ENCODE data around the gene KCND1. TPM values are rescaled to one million over a fixed set of nuclear protein-coding genes. Genes with fewer than 3 reads are reported as not detected.

KCND1 gene
- total RNA-seq, 1 donor from 2014 or later = 1.1 TPM

- DNase-seq (ENCODE audit: low read depth) = no peak
- H3K4me3 ChIP-seq (ENCODE audit: low read depth, low read length) = no peak overlapping the region
- TF ChIP-seq CTCF (conservative IDR thresholded peaks at IDR 0.05; ENCODE audit: low read depth, low read length) = no peak
Observed at GRCh38 chrX:48919947-48920717, 51.5 kb downstream of the KCND1 start.

- H3K4me3 ChIP-seq (ENCODE audit: low read depth, low read length) = peak overlapping the region; percentile 78
- TF ChIP-seq CTCF (conservative IDR thresholded peaks at IDR 0.05; ENCODE audit: low read depth, low read length) = no peak
Observed at GRCh38 chrX:48919360-48919841, 52.2 kb downstream of the KCND1 start.

GRCh38 chrX:48918643-48919340 is 52.9 kb downstream of the KCND1 start, which contains the start of gene PIM2:
PIM2 (minus strand) TSS chrX:48919024; CDS start chrX:48918834, 190 bp downstream.
- H3K4me3 ChIP-seq (ENCODE audit: low read depth, low read length) = peak within 1 kb of the TSS; percentile 78
- DNase-seq (ENCODE audit: low read depth) = peak; percentile 47
- no peak for TF ChIP-seq CTCF (conservative IDR thresholded peaks at IDR 0.05; ENCODE audit: low read depth, low read length)

More at GRCh38 chrX:48919360-48919841, 52.2 kb downstream of the KCND1 start:
- DNase-seq (ENCODE audit: low read depth) = no peak

- no peak for TF ChIP-seq CTCF (conservative IDR thresholded peaks at IDR 0.05; ENCODE audit: low read depth, low read length)
- peak overlapping the region; percentile 78 for H3K4me3 ChIP-seq (ENCODE audit: low read depth, low read length)
- no peak for DNase-seq (ENCODE audit: low read depth)
Observed at GRCh38 chrX:48918301-48918642, 53.4 kb downstream of the KCND1 start.

- H3K4me3 ChIP-seq (ENCODE audit: low read depth, low read length) = peak overlapping the region; percentile 78
- peak; percentile 39 for DNase-seq (ENCODE audit: low read depth)
- peak; percentile 77 for TF ChIP-seq CTCF (conservative IDR thresholded peaks at IDR 0.05; ENCODE audit: low read depth, low read length)
Observed at GRCh38 chrX:48917139-48918001, 54.3 kb downstream of the KCND1 start.

GRCh38 chrX:48914593-48915493 is 56.8 kb downstream of the KCND1 start:
- no peak for DNase-seq (ENCODE audit: low read depth)
- TF ChIP-seq CTCF (conservative IDR thresholded peaks at IDR 0.05; ENCODE audit: low read depth, low read length) = no peak
- no peak overlapping the region for H3K4me3 ChIP-seq (ENCODE audit: low read depth, low read length)

Measured in epithelial cell of proximal tubule (primary cell).